IPS-18a (cell line): Measurements from ENCODE around the gene SRSF3.
A peak's percentile ranks its signal among the peaks of the same experiment; 100 is the strongest.

Source experiments
- H3K27ac ChIP-seq: one replicate; pipeline ENCODE4 v1.5.1; 2013; ENCODE audit warnings: low read length
- H3K27me3 ChIP-seq: one replicate; pipeline ENCODE4 v1.6.1; 2013; ENCODE audit warnings: mild to moderate bottlenecking, low read length; ENCODE audit not compliant: control insufficient read depth, insufficient read depth
- H3K36me3 ChIP-seq: one replicate; pipeline ENCODE4 v1.6.1; 2013; ENCODE audit warnings: low read depth, low read length; ENCODE audit not compliant: control insufficient read depth
- H3K4me1 ChIP-seq: one replicate; pipeline ENCODE4 v1.6.1; 2013; ENCODE audit warnings: low read depth, low read length; ENCODE audit not compliant: control insufficient read depth
- H3K4me3 ChIP-seq: one replicate; pipeline ENCODE4 v1.5.1; 2013; ENCODE audit warnings: low read length
- H3K9ac ChIP-seq: one replicate; pipeline ENCODE4 v1.6.1; 2013; ENCODE audit warnings: mild to moderate bottlenecking, low read length, moderate library complexity
- H3K9me3 ChIP-seq: one replicate; pipeline ENCODE4 v1.6.1; 2013; ENCODE audit warnings: low read depth, low read length; ENCODE audit not compliant: control insufficient read depth

Gene SRSF3

GRCh38 chr6:36594029-36594815 lies at the start of gene SRSF3:
Gene SRSF3 (plus strand): TSS chr6:36594362. CDS start chr6:36596763, 2,401 bp downstream.
- peaks cover 41% of the 10 kb centered on the region for H3K36me3 ChIP-seq
- peak within 1 kb of the TSS; percentile 100 for H3K9ac ChIP-seq
- H3K4me1 ChIP-seq, result peaks cover 9% of the 10 kb centered on the region
- H3K9me3 ChIP-seq, result no peaks in the 10 kb centered on the region
- H3K27me3 ChIP-seq, result no peaks in the 10 kb centered on the region
- peak within 1 kb of the TSS; percentile 99 for H3K4me3 ChIP-seq
- peak within 1 kb of the TSS; percentile 98 for H3K27ac ChIP-seq

GRCh38 chr6:36545767-36546307 lies 48.3 kb upstream of the SRSF3 start:
- Histone ChIP-seq H3K27me3 (no peaks in the 10 kb centered on the region), H3K9ac (peak overlapping the region; percentile 88), H3K36me3 (peaks cover 4% of the 10 kb centered on the region), H3K9me3 (no peaks in the 10 kb centered on the region), H3K4me3 (peak overlapping the region; percentile 95), H3K27ac (no peak overlapping the region), H3K4me1 (peaks cover 14% of the 10 kb centered on the region)

- Histone ChIP-seq H3K9me3 (no peaks in the 10 kb centered on the region), H3K9ac (peak overlapping the region; percentile 88), H3K4me1 (peaks cover 14% of the 10 kb centered on the region), H3K36me3 (peaks cover under 1% of the 10 kb centered on the region), H3K27me3 (no peaks in the 10 kb centered on the region), H3K4me3 (peak overlapping the region; percentile 95), H3K27ac (peak overlapping the region; percentile 68)
These were observed 47.7 kb upstream of the SRSF3 start for GRCh38 chr6:36546308-36546919.

- Histone ChIP-seq H3K36me3 (no peaks in the 10 kb centered on the region), H3K27me3 (no peaks in the 10 kb centered on the region), H3K4me3 (peak within 1 kb of the TSS; percentile 95), H3K4me1 (peaks cover 14% of the 10 kb centered on the region), H3K9ac (peak within 1 kb of the TSS; percentile 88), H3K9me3 (no peaks in the 10 kb centered on the region), H3K27ac (peak within 1 kb of the TSS; percentile 79)
These were observed 47.1 kb upstream of the SRSF3 start, which contains the start of gene STK38 for GRCh38 chr6:36546920-36547645. Gene STK38 (minus strand): TSS chr6:36547479. CDS start chr6:36540202, 7,277 bp downstream.

GRCh38 chr6:36547646-36548400 lies 46.3 kb upstream of the SRSF3 start:
- Histone ChIP-seq H3K4me1 (peaks cover 14% of the 10 kb centered on the region), H3K9ac (peak overlapping the region; percentile 88), H3K27me3 (no peaks in the 10 kb centered on the region), H3K27ac (no peak overlapping the region), H3K9me3 (no peaks in the 10 kb centered on the region), H3K4me3 (peak overlapping the region; percentile 95), H3K36me3 (no peaks in the 10 kb centered on the region)

GRCh38 chr6:36548401-36548743 lies 45.8 kb upstream of the SRSF3 start:
- Histone ChIP-seq H3K36me3 (no peaks in the 10 kb centered on the region), H3K9ac (no peak overlapping the region), H3K27me3 (no peaks in the 10 kb centered on the region), H3K4me3 (no peak overlapping the region), H3K4me1 (peaks cover 14% of the 10 kb centered on the region), H3K9me3 (no peaks in the 10 kb centered on the region), H3K27ac (no peak overlapping the region)

- Histone ChIP-seq H3K9me3 (no peaks in the 10 kb centered on the region), H3K9ac (no peak overlapping the region), H3K4me1 (peaks cover 14% of the 10 kb centered on the region), H3K36me3 (no peaks in the 10 kb centered on the region), H3K27me3 (no peaks in the 10 kb centered on the region), H3K4me3 (no peak overlapping the region), H3K27ac (no peak overlapping the region)
These were observed 43.6 kb upstream of the SRSF3 start for GRCh38 chr6:36550473-36551000.

- Histone ChIP-seq H3K9me3 (no peaks in the 10 kb centered on the region), H3K27ac (no peak overlapping the region)
These were observed 38.4 kb upstream of the SRSF3 start for GRCh38 chr6:36555750-36556252.

GRCh38 chr6:36556281-36556680 lies 37.9 kb upstream of the SRSF3 start:
- H3K9me3 ChIP-seq, result no peaks in the 10 kb centered on the region
- no peak overlapping the region for H3K27ac ChIP-seq
- H3K36me3 ChIP-seq, result no peaks in the 10 kb centered on the region
- no peak overlapping the region for H3K9ac ChIP-seq
- H3K4me3 ChIP-seq, result no peak overlapping the region
- no peaks in the 10 kb centered on the region for H3K4me1 ChIP-seq
- no peaks in the 10 kb centered on the region for H3K27me3 ChIP-seq

More at GRCh38 chr6:36555750-36556252, 38.4 kb upstream of the SRSF3 start:
- no peaks in the 10 kb centered on the region for H3K4me1 ChIP-seq
- H3K4me3 ChIP-seq, result no peak overlapping the region
- no peaks in the 10 kb centered on the region for H3K27me3 ChIP-seq
- H3K36me3 ChIP-seq, result no peaks in the 10 kb centered on the region
- H3K9ac ChIP-seq, result no peak overlapping the region

- H3K36me3 ChIP-seq, result no peaks in the 10 kb centered on the region
- H3K9ac ChIP-seq, result no peak overlapping the region
- no peaks in the 10 kb centered on the region for H3K9me3 ChIP-seq
- no peak overlapping the region for H3K27ac ChIP-seq
- no peak overlapping the region for H3K4me3 ChIP-seq
- no peaks in the 10 kb centered on the region for H3K4me1 ChIP-seq
- no peaks in the 10 kb centered on the region for H3K27me3 ChIP-seq
These were observed 35.0 kb upstream of the SRSF3 start for GRCh38 chr6:36559011-36559793.
